Right renal cortex interstitium (tissue), 3 donors: ENCODE data around the gene EPB42. TPM values are rescaled to one million over a fixed set of nuclear protein-coding genes. Genes with fewer than 3 reads are reported as not detected.
"Not testable (repeated sequence)": the region's sequence is repeated elsewhere in the genome, so short reads cannot be mapped to it uniquely, and the experiment has no call there.

ENCODE experiments used
- DNase-seq, 3 donors: peaks; one replicate each; pipeline ENCODE4 v3.0.0-alpha.2; 2013; ENCODE audit warnings: low read depth in 3 of 3, low spot score in 2 of 3
- polyA plus RNA-seq, 3 donors: library from polyadenylated mRNA; unstranded; fragments of 120-200 nt; gene quantifications; one replicate each; pipeline ENCODE4 v1.2.1, GENCODE V29; 2013; ENCODE audit not compliant: insufficient read length in 3 of 3

The EPB42 gene
- polyA plus RNA-seq, 3 donors, result 1.3 to 1.8 (median 1.3) TPM

DNA sequence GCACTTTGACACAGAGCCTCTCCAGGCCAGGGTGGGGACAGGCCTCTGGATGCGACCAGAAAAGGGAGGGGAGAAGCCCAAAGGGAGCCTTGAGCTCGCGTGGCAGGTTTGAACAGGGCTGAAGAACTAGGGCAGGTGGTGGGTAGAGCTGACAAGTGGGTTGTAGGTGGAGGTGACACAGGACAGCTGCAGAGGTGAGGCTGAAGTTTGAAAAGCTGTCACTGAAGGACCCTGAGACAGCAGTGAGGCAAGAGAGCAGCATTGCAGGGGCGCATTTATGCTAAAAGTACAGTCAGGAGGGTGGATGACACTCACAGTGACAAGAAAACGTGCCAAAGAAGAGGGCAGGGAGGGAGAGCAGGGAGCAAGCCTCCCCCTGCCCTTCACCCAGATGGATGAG lies 21.8 kb upstream of the EPB42 start:
- no peak for DNase-seq

DNA sequence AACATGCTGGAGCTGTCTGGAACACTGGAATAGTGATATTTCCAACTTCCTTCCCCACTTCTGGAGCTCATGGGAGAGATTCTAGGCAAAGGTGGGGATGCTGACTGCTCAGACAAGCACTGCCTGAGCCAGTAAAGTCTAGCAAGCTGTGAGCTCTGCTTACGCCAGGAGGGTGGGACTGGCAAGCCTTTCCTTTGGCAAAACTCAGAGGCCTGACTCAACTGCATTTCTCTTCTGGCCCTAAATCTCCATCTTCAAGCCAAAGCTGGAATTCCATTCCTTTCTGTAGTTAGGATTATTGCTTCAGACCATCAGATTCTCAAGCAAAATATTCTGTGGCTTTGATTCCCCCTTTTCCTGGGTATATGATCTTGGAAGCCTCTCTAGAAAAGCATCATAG lies 20.3 kb upstream of the EPB42 start:
- no peak for DNase-seq

DNA sequence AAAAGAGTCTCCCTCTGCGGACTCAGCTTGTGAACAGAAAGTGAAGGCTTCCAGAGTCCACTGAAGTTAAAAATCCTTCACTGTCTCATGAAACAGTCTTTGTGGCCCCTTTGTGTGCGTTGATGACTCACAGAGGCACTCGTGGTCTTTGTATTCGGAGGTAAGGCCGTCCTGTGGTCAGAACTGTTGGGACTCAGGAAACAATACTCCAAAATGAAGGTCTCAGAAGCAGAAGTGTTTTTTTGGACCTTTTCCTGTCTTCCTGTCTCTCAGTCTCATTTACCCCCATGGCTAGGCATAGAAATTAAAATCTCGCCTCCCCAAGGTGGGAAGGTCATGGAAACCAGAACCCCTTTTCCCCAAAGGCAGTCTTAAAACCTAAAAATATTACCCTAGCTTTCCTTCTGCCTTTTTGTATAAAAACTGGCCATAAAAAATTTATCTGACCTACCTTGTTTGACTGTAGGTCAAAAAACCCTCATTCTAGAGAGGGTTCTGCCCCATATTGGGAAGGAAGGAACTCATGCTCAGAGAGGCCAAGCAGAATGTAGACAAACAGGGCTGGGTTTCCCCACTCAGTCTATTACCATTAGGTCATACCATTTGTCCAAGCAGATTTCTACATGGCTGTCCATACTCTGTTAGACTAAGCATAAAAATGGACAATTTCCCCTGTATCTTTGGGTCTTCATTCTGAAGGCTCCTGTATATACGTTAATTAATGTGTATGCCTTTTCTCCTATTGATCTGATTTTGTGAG lies 19.1 kb upstream of the EPB42 start:
- no peak for DNase-seq

DNA sequence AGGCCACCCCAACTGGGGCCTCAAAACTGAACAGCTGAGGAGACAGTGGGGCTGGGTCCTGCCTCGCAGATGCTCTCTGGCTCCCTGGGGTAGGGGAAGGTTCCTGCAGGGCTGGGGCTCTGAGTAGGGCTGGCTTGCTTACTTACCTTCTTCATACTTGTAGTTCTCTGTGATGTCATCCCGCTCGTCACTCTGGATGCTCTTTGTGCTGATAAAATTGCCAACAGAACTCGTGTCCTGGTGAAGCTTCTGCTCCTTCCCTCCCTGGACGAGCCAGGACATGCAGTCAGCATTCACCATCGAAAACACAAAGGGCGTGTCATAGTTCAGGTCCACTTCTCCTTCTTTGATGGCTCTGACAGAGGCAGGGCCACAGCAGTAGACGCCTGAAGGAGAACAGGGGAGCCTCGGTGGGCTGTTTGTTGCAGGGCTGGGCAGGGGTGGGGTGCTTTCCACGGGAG lies 17.9 kb upstream of the EPB42 start:
- no peak for DNase-seq

DNA sequence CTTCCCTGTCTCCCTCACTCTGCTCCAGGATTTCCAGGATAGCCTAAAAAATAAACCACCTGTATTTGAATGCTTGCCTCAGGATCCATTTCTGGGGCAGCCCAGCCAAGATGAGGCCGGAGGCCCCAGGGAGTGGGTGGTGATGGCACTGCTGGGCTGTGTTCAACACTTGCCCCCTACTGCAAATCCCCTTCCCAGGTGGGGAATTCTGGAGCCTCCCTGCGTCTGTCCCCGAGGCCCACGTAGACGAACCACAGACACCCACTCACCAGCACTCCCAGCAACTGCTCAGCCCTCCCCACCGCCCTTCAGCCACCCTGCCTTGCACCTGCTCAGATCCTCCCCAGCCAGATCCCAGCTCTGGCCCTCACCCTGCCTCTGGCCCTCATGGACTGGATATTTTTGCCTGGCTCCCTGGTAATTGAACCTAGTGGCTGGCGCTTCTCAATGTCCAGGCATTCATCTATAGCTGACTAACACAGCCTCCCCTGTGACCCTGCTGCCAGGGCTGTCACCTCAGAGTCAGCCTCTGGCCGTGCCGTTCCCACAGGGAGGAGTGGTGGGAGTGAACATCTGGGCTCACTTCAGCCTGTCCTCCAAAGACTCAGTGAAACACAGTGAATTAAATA lies 17.1 kb upstream of the EPB42 start:
- DNase-seq, result no peak

DNA sequence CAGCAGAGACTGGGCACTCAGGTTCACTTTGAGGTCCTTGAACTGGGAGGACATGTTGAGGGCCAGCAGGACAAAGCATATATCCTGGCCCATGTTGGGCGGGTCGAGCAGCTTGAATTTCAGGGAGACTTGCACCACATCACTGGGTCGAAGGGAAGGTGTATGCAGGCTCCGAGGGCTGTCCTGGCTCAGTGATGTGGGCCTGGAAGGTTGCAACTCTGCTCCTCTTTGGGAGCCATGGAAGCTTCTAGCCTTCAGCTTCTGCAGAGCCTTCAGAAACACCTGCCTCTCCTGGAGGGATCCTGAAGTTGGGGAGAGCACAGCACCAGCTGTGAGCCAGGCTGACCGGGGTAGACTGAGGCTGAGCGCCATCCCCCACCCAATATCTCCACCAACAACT lies 14.7 kb upstream of the EPB42 start:
- DNase-seq, result no peak

DNA sequence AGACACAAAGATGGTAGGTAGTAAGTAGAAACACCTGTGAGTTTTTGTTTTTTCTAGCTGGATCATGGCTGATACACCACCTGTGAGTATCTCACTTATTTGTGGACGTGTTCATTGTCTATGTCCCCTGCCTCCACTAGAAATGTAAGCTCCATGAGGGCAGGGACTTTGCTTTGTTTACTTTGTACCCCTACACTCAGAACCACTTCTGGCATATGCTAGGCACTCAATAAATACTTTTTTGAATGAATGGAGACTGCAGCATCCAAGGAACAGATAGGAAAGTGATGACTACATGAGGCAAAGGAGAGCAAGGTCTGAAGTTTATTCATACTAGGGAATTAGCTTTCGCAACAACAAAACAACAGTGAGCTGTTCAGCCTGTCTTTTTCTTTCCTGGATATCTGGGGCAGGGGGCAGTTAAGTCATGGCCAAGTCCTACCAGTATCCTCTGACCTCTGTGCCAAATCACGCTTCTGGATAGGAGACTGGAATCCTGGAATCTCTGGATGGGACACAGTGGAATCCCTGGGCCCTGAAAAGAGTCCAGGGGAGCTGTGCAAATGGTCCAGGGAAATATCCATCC lies 11.6 kb upstream of the EPB42 start:
- no peak for DNase-seq

DNA sequence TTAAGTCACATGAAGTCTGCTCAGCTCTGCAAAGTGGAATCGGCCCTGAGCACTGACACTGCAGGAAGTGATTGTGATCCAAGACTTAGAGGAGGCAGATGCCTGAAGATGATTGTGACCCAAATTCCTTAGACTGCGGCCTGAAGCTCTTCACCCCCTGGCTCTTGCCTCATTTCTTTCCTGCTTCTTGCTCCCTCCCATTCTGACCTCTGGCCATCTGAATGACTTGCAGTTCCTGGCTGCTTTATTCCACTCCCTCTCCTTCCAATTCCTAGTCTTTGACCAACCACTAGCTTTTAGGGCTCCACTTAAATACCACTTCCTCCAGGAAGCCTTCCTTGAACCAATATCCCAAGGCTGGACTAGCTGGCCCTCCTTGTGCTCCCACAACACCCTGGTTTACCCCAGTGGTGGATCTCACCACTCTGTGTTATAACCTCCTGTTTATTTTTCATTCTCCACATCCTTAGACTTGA lies 9.9 kb upstream of the EPB42 start:
- no peak for DNase-seq

DNA sequence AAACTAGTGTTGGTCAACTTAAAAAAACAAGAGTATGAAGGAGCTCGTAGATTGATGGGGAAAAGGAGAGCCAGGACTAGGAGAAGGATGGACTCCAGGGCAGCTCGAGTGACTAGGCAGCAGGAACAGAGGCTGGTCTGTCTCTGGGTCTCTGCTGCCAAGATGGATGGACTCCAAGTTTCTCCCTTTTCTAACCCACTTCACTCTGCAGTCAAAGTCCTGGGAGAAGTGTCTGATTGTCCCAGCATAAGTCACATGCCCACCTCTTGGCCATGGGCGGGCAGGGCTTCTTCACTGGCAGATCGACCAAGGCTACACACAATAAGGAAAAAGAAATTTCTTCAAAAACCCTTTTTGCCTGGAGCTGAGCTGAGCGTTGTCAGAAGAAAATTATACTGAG lies 9.2 kb upstream of the EPB42 start:
- no peak for DNase-seq

DNA sequence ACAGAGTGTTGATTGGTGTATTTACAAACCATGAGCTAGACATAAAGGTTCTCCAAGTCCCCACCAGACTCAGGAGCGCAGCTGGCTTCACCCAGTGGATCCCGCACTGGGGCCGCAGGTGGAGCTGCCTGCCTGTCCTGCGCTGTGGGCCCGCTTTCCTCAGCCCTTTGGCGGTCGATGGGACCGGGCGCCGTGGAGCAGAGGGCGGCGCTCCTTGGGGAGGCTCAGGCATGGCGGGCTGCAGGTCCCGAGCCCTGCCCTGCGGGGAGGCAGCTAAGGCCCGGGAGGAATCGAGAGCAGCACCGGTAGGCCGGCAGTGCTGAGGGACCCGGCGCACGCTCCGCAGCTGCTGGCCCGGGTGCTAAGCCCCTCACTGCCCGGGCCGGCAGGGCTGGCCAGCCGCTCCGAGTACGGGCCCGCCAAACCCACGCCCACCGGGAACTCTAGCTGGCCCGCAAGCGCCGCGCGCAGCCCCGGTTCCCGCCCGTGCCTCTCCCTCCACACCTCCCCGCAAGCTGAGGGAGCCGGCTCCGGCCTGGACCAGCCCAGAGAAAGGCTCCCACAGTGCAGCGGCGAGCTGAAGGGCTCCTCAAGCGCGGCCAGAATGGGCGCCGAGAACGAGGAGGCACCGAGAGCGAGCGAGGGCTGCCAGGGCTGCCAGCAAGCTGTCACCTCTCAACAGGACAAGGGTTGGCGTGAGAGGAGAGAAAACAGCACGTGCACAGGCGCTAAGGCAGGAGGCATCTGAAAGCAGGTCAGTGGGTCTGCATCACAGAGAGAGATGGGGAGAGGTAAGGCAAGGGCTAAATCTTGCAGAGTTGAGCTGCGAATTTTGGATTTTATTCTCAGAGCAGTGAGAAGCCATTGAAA lies 5.9 kb upstream of the EPB42 start:
- DNase-seq, result no peak

DNA sequence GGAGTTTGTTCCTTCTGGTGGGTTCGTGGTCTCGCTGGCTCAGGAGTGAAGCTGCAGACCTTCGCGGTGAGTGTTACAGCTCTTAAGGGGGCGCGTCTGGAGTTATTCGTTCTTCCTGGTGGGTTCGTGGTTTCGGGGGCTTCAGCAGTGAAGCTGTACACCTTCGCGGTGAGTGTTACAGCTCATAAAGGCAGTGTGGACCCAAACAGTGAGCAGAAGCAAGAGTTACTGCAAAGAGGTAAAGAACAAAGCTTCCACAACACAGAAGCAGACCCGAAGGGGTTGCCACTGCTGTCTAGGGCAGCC lies 5.1 kb upstream of the EPB42 start:
- DNase-seq, result not testable (repeated sequence)

DNA sequence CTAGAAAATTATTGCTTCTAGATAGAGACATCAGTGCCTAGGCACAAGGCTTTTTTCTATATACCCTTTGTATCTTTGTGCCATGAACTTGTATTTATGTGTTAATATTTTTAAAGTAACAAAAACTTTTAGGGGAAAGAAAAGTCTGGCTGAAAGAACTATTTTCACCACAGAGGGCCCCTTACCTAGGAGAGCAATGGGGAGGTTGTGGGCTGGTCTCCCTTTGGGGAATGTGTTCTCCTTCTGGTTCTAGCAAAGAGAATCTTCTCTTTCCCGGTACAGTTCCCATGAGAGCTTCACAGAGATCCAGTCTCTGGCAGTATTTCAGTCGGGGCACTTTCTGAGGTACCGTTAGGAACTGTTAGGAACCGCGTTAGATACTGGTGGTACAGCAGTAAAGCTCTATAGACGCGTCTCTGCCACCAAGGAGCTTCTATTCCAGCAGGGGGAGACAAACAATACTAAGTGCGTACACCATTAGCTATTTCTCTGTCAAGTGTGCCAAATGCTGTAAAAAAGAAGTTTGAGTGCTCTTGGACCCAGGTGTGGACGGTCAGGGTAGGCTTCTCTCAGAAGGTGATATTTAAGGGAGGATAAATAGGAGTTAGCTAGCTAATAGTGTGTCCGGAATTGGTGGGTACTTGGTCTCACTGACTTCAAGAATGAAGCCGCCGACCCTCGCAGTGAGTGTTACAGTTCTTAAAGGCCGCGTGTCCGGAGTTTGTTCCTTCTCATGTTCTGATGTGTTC lies 4.6 kb upstream of the EPB42 start:
- DNase-seq, result peak; percentile 33 to 41 (median 40)

DNA sequence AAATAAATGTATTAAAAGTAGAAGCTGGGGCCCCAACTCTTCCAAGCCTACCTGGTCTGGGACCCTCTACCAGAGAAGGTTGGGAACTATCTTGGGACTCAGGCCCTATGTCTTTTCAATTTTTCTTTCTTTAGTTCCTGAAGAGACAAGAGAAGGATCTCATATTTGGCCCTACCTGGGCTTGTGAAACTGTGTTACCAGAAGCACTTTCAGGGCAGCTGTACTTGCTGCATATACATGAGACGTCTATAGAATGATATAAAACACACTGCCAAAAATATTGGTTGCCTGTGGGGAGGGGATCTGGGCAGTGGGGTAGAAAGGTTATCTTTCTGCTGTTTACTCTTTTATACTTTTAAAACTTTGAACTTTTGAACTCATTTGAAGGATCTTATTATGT lies 604 bp upstream of the EPB42 start:
- no peak for DNase-seq

DNA sequence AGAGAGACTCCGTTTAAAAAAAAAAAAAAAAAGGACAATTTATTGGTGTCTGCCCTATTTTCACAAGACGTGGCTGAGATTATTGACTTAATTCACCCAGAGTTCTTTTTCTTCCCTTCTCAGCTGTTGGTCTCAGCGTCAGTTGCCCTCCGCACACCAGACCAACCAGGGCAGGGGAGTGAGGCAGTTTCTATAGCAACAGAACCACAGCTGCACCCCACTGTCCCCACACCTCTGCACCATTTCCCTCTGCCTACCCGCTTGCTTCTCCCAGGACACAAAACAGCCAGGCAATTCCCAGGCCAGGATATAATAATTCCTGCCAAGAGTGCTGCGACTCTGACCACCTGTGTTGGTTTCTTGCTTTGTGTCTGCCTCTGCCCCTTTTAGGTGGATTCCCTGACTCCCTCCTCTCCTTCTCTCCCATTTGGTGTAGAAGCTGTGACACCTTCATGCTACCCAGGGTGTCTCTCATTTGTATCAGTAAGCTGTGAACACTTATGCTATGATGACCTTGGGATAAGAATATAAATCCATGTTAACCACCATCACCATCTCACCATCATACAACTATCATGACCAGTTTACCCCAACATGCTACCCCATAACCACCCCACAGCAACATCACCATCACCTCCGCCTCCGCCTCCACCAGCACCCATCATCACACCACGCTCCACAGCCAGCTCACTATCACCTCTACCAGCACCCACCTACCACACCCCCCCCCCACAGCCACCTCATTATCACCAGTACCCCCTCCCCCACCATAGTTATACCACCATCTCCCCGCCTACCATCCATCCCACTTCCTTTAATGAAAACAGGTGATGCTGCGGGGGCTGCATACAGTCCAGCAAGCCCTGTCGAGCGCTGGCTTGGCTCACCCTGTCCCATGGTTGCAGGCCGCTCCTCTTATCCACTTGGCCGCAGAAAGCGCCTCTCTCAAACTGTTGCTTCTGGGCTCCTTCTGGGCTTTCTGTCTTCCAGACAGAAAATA lies 589 bp downstream of the EPB42 start:
- no peak for DNase-seq

DNA sequence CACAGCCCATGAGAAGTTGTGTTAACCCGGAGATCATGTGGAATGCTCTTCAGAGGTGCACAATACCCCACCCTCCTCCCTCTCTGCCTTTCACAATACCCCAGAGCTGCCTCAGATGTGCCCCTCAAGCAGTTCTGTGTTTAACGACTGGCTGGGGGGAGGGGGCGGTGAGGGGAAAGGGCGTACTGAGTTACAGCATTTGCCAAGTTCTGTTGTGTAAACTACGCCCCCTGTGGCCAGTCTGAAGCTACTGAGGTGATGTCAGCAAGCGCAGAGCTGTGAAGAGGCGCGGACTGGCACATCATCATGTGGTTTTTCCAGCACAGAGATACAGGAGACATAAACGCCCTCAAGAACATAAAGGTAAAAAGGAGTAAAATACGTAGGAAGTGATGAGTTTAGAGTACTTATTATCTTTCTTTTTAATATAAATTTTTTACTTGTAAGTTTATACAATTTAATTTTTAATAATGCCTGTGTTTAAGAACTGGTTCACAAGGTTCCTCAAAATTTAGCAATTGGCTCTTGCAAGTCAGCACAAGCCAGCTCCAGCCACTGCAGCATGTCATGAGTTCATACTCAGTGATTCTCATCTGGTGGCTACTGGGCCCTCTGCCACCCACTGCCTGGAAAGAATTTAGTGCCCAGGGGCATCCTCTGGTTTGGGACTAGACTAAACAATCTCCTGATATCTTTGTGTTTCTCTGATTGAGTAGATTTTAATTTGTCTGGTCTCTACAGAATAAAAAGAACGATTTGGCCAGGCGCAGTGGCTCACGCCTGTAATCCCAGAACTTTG lies 1.7 kb downstream of the EPB42 start:
- peak in 1 of 3 donors; percentile 1 for DNase-seq

DNA sequence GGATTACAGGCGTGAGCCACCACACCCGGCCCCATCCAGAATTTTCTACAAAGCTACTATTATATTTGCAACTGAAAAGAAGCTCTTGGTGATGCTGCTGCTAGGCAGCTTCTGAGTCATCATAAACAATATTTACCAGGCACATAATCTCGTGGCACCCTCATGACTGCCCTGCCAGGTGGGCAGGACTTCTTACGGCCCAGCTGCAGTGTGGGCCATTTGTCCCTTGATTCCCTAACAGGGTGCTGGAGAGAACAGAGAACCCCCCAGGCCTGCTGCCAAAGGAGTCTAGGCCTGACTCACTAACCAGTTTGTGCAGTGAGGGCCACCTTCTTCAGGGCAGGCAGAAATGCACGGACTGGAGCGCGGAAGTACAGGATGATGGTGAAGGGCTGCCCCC lies 4.9 kb downstream of the EPB42 start:
- DNase-seq, result no peak

DNA sequence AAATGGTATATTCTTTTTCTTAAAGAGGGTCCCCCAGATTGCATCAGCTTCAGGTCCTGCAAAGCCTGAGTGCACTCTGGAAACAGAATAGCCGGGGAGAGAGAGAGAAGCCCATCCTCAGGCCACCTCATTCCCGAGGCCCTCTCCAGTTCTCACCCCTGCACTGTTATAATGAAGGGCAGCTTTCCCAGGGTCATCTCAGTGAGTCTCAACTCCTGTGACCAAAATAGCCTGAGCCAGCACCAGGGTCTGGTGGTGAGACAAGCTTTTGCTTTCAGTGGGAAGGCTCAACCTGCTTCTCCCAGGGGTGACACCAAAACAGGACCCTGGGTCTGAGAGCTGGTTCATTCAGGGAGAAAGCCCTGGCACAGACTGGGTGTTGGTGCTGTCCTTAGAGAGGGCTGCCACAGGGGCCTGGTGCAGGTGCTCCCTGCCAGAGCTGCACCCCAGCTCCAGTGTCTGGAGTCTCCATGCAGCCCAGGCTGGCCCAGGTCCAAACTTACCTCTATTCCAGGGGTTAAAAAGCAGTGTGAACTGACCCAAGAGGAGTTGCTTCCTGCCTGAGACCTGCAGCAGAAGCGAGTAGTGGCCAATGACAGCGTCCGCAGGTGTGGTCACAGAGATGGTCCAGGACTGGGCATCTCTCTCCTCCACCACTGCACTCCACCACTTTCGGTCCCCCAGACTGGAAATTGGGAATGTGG lies 6.1 kb downstream of the EPB42 start:
- DNase-seq, result no peak

DNA sequence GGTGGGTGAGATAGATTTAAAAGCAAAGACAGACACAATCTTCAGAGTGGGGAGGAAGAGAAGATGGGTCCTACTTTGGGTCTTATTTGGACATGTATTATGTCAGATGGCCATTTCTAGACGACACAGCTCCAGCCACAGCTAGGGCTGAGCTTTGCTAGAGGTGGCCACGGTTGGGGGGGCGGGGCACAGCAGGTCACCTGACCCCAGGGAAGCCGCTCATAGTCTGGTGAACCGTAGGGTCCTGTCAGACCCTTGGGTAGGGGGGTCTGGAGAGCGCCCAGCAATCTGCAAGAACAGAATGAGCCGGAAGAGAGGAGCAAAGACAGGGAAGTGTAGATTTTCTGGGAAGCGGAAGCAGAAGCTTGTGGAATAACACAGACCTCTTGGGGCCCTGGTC lies 6.6 kb downstream of the EPB42 start:
- no peak for DNase-seq
